Measurements from ENCODE around the gene APCDD1.

GRCh38 chr18:10418836-10419235 is 35.6 kb upstream of the APCDD1 start:
- no peak for TF ChIP-seq CTCF (IDR thresholded peaks at IDR 0.05)
- TF ChIP-seq EZH2 (IDR thresholded peaks at IDR 0.05): no peak

All from neural progenitor cell (in vitro differentiated cells).